ENCODE results near the gene TOGARAM2.

DNA sequence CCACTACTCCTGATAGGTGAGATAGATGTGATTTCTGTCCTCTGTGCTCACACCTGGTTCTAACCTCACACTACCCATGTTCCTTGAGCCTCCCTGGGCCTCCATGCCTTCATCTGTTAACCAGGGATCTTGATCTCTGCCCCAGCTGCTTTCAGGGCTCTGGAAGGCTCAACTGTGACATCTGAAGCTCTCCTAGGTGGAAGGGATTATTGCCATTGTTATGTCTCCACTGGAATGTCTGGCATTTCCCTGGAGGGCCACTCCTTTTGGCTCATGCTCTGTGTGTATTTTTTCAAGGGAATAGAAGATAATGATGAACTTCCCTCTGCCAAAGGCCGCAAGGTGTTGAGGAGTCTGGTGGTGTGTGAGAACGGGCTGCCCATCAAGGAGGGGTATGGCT lies 52.1 kb downstream of the TOGARAM2 start:
- TF ChIP-seq EP300 (IDR thresholded peaks at IDR 0.05; ENCODE audit: borderline replicate concordance), result peak; percentile 77; the same call in 1 of the 2 replicates
- TF ChIP-seq, protein P1, sequence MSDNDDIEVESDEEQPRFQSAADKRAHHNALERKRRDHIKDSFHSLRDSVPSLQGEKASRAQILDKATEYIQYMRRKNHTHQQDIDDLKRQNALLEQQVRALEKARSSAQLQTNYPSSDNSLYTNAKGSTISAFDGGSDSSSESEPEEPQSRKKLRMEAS (IDR thresholded peaks at IDR 0.05), result peak; percentile 50; the same call in 1 of the 2 replicates
- no peak for TF ChIP-seq CREB1 (IDR thresholded peaks at IDR 0.05; ENCODE audit: low read depth)
- TF ChIP-seq RAD21 (IDR thresholded peaks at IDR 0.05; ENCODE audit: low read depth), result peak; percentile 27; the same call in 1 of the 2 replicates
- TF ChIP-seq TAF1 (IDR thresholded peaks at IDR 0.05; ENCODE audit: low read depth), result no peak
- no peak; the same call in 1 of the 2 replicates for TF ChIP-seq FOXM1 (IDR thresholded peaks at IDR 0.05; ENCODE audit: borderline replicate concordance, low read depth)
- peak; percentile 80; the same call in 1 of the 2 replicates for TF ChIP-seq TCF12 (IDR thresholded peaks at IDR 0.05; ENCODE audit: low read depth)
- no peak for TF ChIP-seq CEBPB (IDR thresholded peaks at IDR 0.05)
- TF ChIP-seq, protein P2, sequence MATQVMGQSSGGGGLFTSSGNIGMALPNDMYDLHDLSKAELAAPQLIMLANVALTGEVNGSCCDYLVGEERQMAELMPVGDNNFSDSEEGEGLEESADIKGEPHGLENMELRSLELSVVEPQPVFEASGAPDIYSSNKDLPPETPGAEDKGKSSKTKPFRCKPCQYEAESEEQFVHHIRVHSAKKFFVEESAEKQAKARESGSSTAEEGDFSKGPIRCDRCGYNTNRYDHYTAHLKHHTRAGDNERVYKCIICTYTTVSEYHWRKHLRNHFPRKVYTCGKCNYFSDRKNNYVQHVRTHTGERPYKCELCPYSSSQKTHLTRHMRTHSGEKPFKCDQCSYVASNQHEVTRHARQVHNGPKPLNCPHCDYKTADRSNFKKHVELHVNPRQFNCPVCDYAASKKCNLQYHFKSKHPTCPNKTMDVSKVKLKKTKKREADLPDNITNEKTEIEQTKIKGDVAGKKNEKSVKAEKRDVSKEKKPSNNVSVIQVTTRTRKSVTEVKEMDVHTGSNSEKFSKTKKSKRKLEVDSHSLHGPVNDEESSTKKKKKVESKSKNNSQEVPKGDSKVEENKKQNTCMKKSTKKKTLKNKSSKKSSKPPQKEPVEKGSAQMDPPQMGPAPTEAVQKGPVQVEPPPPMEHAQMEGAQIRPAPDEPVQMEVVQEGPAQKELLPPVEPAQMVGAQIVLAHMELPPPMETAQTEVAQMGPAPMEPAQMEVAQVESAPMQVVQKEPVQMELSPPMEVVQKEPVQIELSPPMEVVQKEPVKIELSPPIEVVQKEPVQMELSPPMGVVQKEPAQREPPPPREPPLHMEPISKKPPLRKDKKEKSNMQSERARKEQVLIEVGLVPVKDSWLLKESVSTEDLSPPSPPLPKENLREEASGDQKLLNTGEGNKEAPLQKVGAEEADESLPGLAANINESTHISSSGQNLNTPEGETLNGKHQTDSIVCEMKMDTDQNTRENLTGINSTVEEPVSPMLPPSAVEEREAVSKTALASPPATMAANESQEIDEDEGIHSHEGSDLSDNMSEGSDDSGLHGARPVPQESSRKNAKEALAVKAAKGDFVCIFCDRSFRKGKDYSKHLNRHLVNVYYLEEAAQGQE (IDR thresholded peaks at IDR 0.05; ENCODE audit: low read depth), result no peak
- TF ChIP-seq, protein P3, sequence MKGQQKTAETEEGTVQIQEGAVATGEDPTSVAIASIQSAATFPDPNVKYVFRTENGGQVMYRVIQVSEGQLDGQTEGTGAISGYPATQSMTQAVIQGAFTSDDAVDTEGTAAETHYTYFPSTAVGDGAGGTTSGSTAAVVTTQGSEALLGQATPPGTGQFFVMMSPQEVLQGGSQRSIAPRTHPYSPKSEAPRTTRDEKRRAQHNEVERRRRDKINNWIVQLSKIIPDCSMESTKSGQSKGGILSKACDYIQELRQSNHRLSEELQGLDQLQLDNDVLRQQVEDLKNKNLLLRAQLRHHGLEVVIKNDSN (IDR thresholded peaks at IDR 0.05), result no peak
